Ammon's horn (tissue), 1 donor: Measurements from ENCODE around the gene RPS6KA5.
"Not testable (repeated sequence)": the region's sequence is repeated elsewhere in the genome, so short reads cannot be mapped to it uniquely, and the experiment has no call there.

ENCODE experiments used
- DNase-seq: peaks from one replicate; pipeline ENCODE4 v3.0.0-alpha.2; 2016; ENCODE audit warnings: low spot score

The RPS6KA5 gene

GRCh38 chr14:91067186-91067585, 6.7 kb upstream of the RPS6KA5 start:
- DNase-seq, result no peak

- no peak for DNase-seq
Measured at GRCh38 chr14:91065266-91065665, 4.8 kb upstream of the RPS6KA5 start.

GRCh38 chr14:91063119-91063518, 2.7 kb upstream of the RPS6KA5 start:
- no peak for DNase-seq

- DNase-seq, result no peak
Measured at GRCh38 chr14:91062600-91062999, 2.2 kb upstream of the RPS6KA5 start.

GRCh38 chr14:91061056-91061887, 831 bp upstream of the RPS6KA5 start:
- no peak for DNase-seq

GRCh38 chr14:91059576-91060350, 678 bp downstream of the RPS6KA5 start:
- peak; percentile 13 for DNase-seq

- DNase-seq, result no peak
Measured at GRCh38 chr14:91058042-91058581, 2.3 kb downstream of the RPS6KA5 start.

- no peak for DNase-seq
Measured at GRCh38 chr14:91056361-91056760, 4.1 kb downstream of the RPS6KA5 start.

- no peak for DNase-seq
Measured at GRCh38 chr14:91055016-91055415, 5.4 kb downstream of the RPS6KA5 start.

GRCh38 chr14:91048676-91049075, 11.8 kb downstream of the RPS6KA5 start:
- DNase-seq, result no peak

GRCh38 chr14:91048265-91048664, 12.2 kb downstream of the RPS6KA5 start:
- DNase-seq, result no peak

- no peak for DNase-seq
Measured at GRCh38 chr14:91047174-91047753, 13.2 kb downstream of the RPS6KA5 start.

- DNase-seq, result no peak
Measured at GRCh38 chr14:91046488-91047072, 13.9 kb downstream of the RPS6KA5 start.

- no peak for DNase-seq
Measured at GRCh38 chr14:91041450-91041849, 19.0 kb downstream of the RPS6KA5 start.

GRCh38 chr14:91040545-91040944, 19.9 kb downstream of the RPS6KA5 start:
- DNase-seq, result no peak

- peak; percentile 23 for DNase-seq
Measured at GRCh38 chr14:91038439-91038838, 22.0 kb downstream of the RPS6KA5 start.

GRCh38 chr14:91036741-91037469, 23.5 kb downstream of the RPS6KA5 start:
- DNase-seq, result no peak

GRCh38 chr14:91035855-91036254, 24.6 kb downstream of the RPS6KA5 start:
- no peak for DNase-seq

GRCh38 chr14:91034379-91034778, 26.1 kb downstream of the RPS6KA5 start:
- not testable (repeated sequence) for DNase-seq

- no peak for DNase-seq
Measured at GRCh38 chr14:91032248-91032647, 28.2 kb downstream of the RPS6KA5 start.

- no peak for DNase-seq
Measured at GRCh38 chr14:91031666-91032065, 28.8 kb downstream of the RPS6KA5 start.
